ENCODE measurements around the gene TMEM101. TPM values are rescaled to one million over a fixed set of nuclear protein-coding genes. Genes with fewer than 3 reads are reported as not detected.

The TMEM101 gene
- total and polyA plus RNA-seq, 2 donors (not counting 1 experiment from before 2014, with no cell fraction given) = 16.3 to 25.3 TPM

GRCh38 chr17:44039829-44040635, 25.3 kb upstream of the TMEM101 start:
- H3K9me3 ChIP-seq (ENCODE audit: control extremely low read depth in 1 of 3, control insufficient read depth in 2 of 3, insufficient read depth in 1 of 3, low read length in 2 of 3) = no peaks in the 10 kb centered on the region
- H3K4me3 ChIP-seq (ENCODE audit: control extremely low read depth in 1 of 5, extremely low read depth in 1 of 5, insufficient read depth in 1 of 5, low read depth in 2 of 5, low read length in 4 of 5) = no peak overlapping the region
- H3K79me2 ChIP-seq (ENCODE audit: control insufficient read depth, insufficient read depth, low read length) = peaks cover 23% of the 10 kb centered on the region
- WGBS (ENCODE audit: insufficient coverage) = 100% methylated on average over 2 of the region's 6 CpGs
- CTCF ChIA-PET = interaction anchor here (0.6 to 8.4 kb wide), 6 partner anchors 16 to 407 kb away, joined by 3 to 180 read pairs (median 6); partner anchors contain the start of genes MPP2 and PPY
- H3K27me3 ChIP-seq (replicated peaks in 1 of 4; ENCODE audit: control extremely low read depth in 1 of 4, control insufficient read depth in 3 of 4, insufficient read depth in 4 of 4, low read length in 3 of 4) = no peaks in the 10 kb centered on the region
- no peaks in the 10 kb centered on the region for H3K27me3 Mint-ChIP-seq
- no peaks in the 10 kb centered on the region for H3K9me3 Mint-ChIP-seq (ENCODE audit: insufficient read depth)
- H3K9ac ChIP-seq (ENCODE audit: low read length) = no peak overlapping the region
- intact Hi-C loops (cut with micrococcal nuclease) = loop anchor here (2.0 kb wide), 1 partner anchor 33 kb away; no protein-coding TSS in a partner anchor
- no peak overlapping the region for H2AFZ ChIP-seq (ENCODE audit: insufficient read depth, low read depth, low read length, poor library complexity, severe bottlenecking)
- no peak overlapping the region for H3K27ac Mint-ChIP-seq
- H3K4me2 ChIP-seq (replicated peaks; ENCODE audit: low read depth, low read length, poor library complexity, severe bottlenecking) = no peak overlapping the region
- DNase-seq (no peak), ATAC-seq (ENCODE audit: low read depth) (no peak)
- H3K4me3 Mint-ChIP-seq = no peak overlapping the region
- POLR2A ChIA-PET = no interaction called here
- no peak for TF ChIP-seq EZH2 (IDR thresholded peaks at IDR 0.05; ENCODE audit: borderline replicate concordance, insufficient read depth, low read depth, low read length, poor library complexity, severe bottlenecking)
- TF ChIP-seq, protein P1, sequence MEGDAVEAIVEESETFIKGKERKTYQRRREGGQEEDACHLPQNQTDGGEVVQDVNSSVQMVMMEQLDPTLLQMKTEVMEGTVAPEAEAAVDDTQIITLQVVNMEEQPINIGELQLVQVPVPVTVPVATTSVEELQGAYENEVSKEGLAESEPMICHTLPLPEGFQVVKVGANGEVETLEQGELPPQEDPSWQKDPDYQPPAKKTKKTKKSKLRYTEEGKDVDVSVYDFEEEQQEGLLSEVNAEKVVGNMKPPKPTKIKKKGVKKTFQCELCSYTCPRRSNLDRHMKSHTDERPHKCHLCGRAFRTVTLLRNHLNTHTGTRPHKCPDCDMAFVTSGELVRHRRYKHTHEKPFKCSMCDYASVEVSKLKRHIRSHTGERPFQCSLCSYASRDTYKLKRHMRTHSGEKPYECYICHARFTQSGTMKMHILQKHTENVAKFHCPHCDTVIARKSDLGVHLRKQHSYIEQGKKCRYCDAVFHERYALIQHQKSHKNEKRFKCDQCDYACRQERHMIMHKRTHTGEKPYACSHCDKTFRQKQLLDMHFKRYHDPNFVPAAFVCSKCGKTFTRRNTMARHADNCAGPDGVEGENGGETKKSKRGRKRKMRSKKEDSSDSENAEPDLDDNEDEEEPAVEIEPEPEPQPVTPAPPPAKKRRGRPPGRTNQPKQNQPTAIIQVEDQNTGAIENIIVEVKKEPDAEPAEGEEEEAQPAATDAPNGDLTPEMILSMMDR (IDR thresholded peaks at IDR 0.05) = no peak
- peaks cover 6 to 35% of the 10 kb centered on the region in 2 experiments for H3K36me3 ChIP-seq (replicated peaks in 1 of 2; ENCODE audit: control extremely low read depth in 1 of 2, control insufficient read depth in 1 of 2, extremely low read depth in 1 of 2, insufficient read depth in 2 of 2, low read length in 1 of 2)
- H4K20me1 ChIP-seq (ENCODE audit: control insufficient read depth, insufficient read depth, low read length, poor library complexity, severe bottlenecking) = peaks cover 31% of the 10 kb centered on the region
- H3K4me1 ChIP-seq (ENCODE audit: control insufficient read depth in 2 of 2, insufficient read depth in 2 of 2, low read length in 2 of 2) = no peaks in the 10 kb centered on the region
- H3K27ac ChIP-seq (ENCODE audit: low read length in 2 of 2) = no peak overlapping the region
- peaks cover 9% of the 10 kb centered on the region for H3K4me1 Mint-ChIP-seq

- POLR2A ChIA-PET = no interaction called here
Measured at GRCh38 chr17:44038604-44039011, 23.8 kb upstream of the TMEM101 start.

More at GRCh38 chr17:44038604-44039011, 23.8 kb upstream of the TMEM101 start:
- peaks cover 6 to 43% of the 10 kb centered on the region in 2 experiments for H3K36me3 ChIP-seq (replicated peaks in 1 of 2; ENCODE audit: control extremely low read depth in 1 of 2, control insufficient read depth in 1 of 2, extremely low read depth in 1 of 2, insufficient read depth in 2 of 2, low read length in 1 of 2)
- CTCF ChIA-PET = interaction anchor here (8.4 kb wide), 1 partner anchor 94 kb away, joined by 180 read pairs; the partner anchor contains the start of gene PPY
- peaks cover 23% of the 10 kb centered on the region for H3K79me2 ChIP-seq (ENCODE audit: control insufficient read depth, insufficient read depth, low read length)
- Mint-ChIP-seq H3K4me1 (peaks cover 16% of the 10 kb centered on the region), H3K4me3 (no peak overlapping the region), H3K9me3 (ENCODE audit: insufficient read depth) (no peaks in the 10 kb centered on the region), H3K27ac (no peak overlapping the region), H3K27me3 (no peaks in the 10 kb centered on the region)
- TF ChIP-seq EZH2 (IDR thresholded peaks at IDR 0.05; ENCODE audit: borderline replicate concordance, insufficient read depth, low read depth, low read length, poor library complexity, severe bottlenecking) = no peak
- TF ChIP-seq, protein P1 (IDR thresholded peaks at IDR 0.05) = no peak
- no peak overlapping the region for H3K9ac ChIP-seq (ENCODE audit: low read length)
- H3K27ac ChIP-seq (ENCODE audit: low read length in 2 of 2) = no peak overlapping the region
- H2AFZ ChIP-seq (ENCODE audit: insufficient read depth, low read depth, low read length, poor library complexity, severe bottlenecking) = no peak overlapping the region
- no peaks in the 10 kb centered on the region for H3K9me3 ChIP-seq (ENCODE audit: control extremely low read depth in 1 of 3, control insufficient read depth in 2 of 3, insufficient read depth in 1 of 3, low read length in 2 of 3)
- WGBS (ENCODE audit: insufficient coverage) = 100% methylated on average over 2 of the region's 3 CpGs
- H3K4me3 ChIP-seq (ENCODE audit: control extremely low read depth in 1 of 5, extremely low read depth in 1 of 5, insufficient read depth in 1 of 5, low read depth in 2 of 5, low read length in 4 of 5) = no peak overlapping the region
- peaks cover 6% of the 10 kb centered on the region in 2 donors for H3K4me1 ChIP-seq (ENCODE audit: control insufficient read depth in 2 of 2, insufficient read depth in 2 of 2, low read length in 2 of 2)
- intact Hi-C loops (cut with micrococcal nuclease) = no loop called here
- no peaks in the 10 kb centered on the region for H3K27me3 ChIP-seq (replicated peaks in 1 of 4; ENCODE audit: control extremely low read depth in 1 of 4, control insufficient read depth in 3 of 4, insufficient read depth in 4 of 4, low read length in 3 of 4)
- no peak for ATAC-seq (ENCODE audit: low read depth)
- DNase-seq = no peak
- H4K20me1 ChIP-seq (ENCODE audit: control insufficient read depth, insufficient read depth, low read length, poor library complexity, severe bottlenecking) = peaks cover 19% of the 10 kb centered on the region
- no peak overlapping the region for H3K4me2 ChIP-seq (replicated peaks; ENCODE audit: low read depth, low read length, poor library complexity, severe bottlenecking)

Measured in B cell (primary cell).